ENCODE measurements around the gene CLHC1.

The CLHC1 gene

GRCh38 chr2:55150834-55151233, 81.3 kb downstream of the CLHC1 start:
- H3K27me3 ChIP-seq (replicated peaks; ENCODE audit: insufficient read depth, low read length) = no peaks in the 10 kb centered on the region
- H3K4me2 ChIP-seq (ENCODE audit: low read depth, low read length) = no peak overlapping the region
- H3K27ac ChIP-seq (ENCODE audit: low read length) = no peak overlapping the region
- no peaks in the 10 kb centered on the region for H3F3A ChIP-seq (ENCODE audit: insufficient read depth, low read length)
- no peak for DNase-seq
- no peak overlapping the region for H2AFZ ChIP-seq (ENCODE audit: low read length)
- H4K20me1 ChIP-seq (ENCODE audit: insufficient read depth, low read length) = no peaks in the 10 kb centered on the region
- no peaks in the 10 kb centered on the region for H3K4me1 ChIP-seq (ENCODE audit: low read length)
- H3K4me3 ChIP-seq (ENCODE audit: low read length) = no peak overlapping the region
- TF ChIP-seq EZH2phosphoT487 (IDR thresholded peaks at IDR 0.05; ENCODE audit: low read length) (no peak), CTCF (IDR thresholded peaks at IDR 0.05; ENCODE audit: low read length) (no peak), EZH2 (optimal IDR thresholded peaks at IDR 0.05; ENCODE audit: low read depth, low read length) (no peak)
- H3K79me2 ChIP-seq (ENCODE audit: low read length) = no peaks in the 10 kb centered on the region
- no peaks in the 10 kb centered on the region for H3K9me2 ChIP-seq (replicated peaks; ENCODE audit: insufficient read depth, low read length)
- no peak overlapping the region for H3K9ac ChIP-seq (ENCODE audit: low read length)
- no peaks in the 10 kb centered on the region for H3K9me3 ChIP-seq (replicated peaks; ENCODE audit: insufficient read depth, low read length)
- no peaks in the 10 kb centered on the region for H3K36me3 ChIP-seq (replicated peaks; ENCODE audit: insufficient read depth, low read length)

DNA sequence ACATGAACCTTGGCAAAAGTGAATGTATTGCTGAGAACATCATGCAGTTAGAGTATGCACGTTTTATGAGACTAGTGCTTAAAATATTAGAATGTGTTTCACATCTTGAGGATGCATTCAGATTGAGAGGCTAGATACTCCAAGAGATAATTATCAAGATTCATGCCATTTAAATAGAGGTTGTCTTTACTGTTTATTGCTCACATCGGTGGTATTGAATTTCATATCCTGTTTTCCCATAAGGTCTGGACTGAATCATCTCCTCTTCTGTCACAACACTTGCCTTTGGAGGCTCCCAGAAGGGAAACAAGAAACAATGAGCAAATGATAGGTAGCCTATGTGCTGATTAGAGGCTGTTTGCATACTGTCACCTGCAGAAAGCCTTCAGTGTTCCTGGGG, 83.8 kb downstream of the CLHC1 start:
- no peak overlapping the region for H3K4me2 ChIP-seq (ENCODE audit: low read depth, low read length)
- no peaks in the 10 kb centered on the region for H3K36me3 ChIP-seq (replicated peaks; ENCODE audit: insufficient read depth, low read length)
- H3K9ac ChIP-seq (ENCODE audit: low read length) = no peak overlapping the region
- H4K20me1 ChIP-seq (ENCODE audit: insufficient read depth, low read length) = no peaks in the 10 kb centered on the region
- H3F3A ChIP-seq (ENCODE audit: insufficient read depth, low read length) = no peaks in the 10 kb centered on the region
- no peak for DNase-seq
- no peaks in the 10 kb centered on the region for H3K9me2 ChIP-seq (replicated peaks; ENCODE audit: insufficient read depth, low read length)
- no peaks in the 10 kb centered on the region for H3K9me3 ChIP-seq (replicated peaks; ENCODE audit: insufficient read depth, low read length)
- H2AFZ ChIP-seq (ENCODE audit: low read length) = no peak overlapping the region
- no peak for TF ChIP-seq EZH2 (optimal IDR thresholded peaks at IDR 0.05; ENCODE audit: low read depth, low read length)
- TF ChIP-seq CTCF (IDR thresholded peaks at IDR 0.05; ENCODE audit: low read length) = no peak
- no peak for TF ChIP-seq EZH2phosphoT487 (IDR thresholded peaks at IDR 0.05; ENCODE audit: low read length)
- H3K4me3 ChIP-seq (ENCODE audit: low read length) = no peak overlapping the region
- no peaks in the 10 kb centered on the region for H3K4me1 ChIP-seq (ENCODE audit: low read length)
- no peaks in the 10 kb centered on the region for H3K27me3 ChIP-seq (replicated peaks; ENCODE audit: insufficient read depth, low read length)
- H3K79me2 ChIP-seq (ENCODE audit: low read length) = no peaks in the 10 kb centered on the region
- no peak overlapping the region for H3K27ac ChIP-seq (ENCODE audit: low read length)

DNA sequence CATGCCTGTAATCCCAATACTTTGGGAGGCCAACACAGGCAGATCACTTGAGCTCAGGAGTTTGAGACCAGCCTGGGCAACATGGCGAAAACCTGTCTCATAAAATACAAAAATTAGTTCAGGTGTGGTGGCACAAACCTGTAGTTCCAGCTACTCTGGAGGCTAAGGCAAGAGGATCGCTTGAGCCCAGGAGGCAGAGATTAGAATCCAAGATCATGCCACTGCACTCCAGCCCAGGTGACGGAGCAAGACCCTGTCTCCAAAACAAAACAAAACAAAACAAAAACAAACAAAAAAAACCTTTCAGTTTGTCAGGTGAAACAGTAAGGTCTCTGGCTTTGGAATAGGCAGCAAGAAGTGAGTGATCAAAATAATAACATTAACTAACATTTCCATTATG, 84.6 kb downstream of the CLHC1 start:
- no peak overlapping the region for H3K27ac ChIP-seq (ENCODE audit: low read length)
- no peak for TF ChIP-seq CTCF (IDR thresholded peaks at IDR 0.05; ENCODE audit: low read length)
- TF ChIP-seq EZH2phosphoT487 (IDR thresholded peaks at IDR 0.05; ENCODE audit: low read length) = no peak
- no peak for TF ChIP-seq EZH2 (optimal IDR thresholded peaks at IDR 0.05; ENCODE audit: low read depth, low read length)

More for the DNA sequence above, 84.6 kb downstream of the CLHC1 start:
- Histone ChIP-seq H3F3A (ENCODE audit: insufficient read depth, low read length) (no peaks in the 10 kb centered on the region), H3K4me2 (ENCODE audit: low read depth, low read length) (no peak overlapping the region), H2AFZ (ENCODE audit: low read length) (no peak overlapping the region), H3K4me3 (ENCODE audit: low read length) (no peak overlapping the region), H3K79me2 (ENCODE audit: low read length) (no peaks in the 10 kb centered on the region), H3K9me2 (replicated peaks; ENCODE audit: insufficient read depth, low read length) (no peaks in the 10 kb centered on the region), H3K9ac (ENCODE audit: low read length) (no peak overlapping the region), H3K36me3 (replicated peaks; ENCODE audit: insufficient read depth, low read length) (no peaks in the 10 kb centered on the region), H3K4me1 (ENCODE audit: low read length) (no peaks in the 10 kb centered on the region), H4K20me1 (ENCODE audit: insufficient read depth, low read length) (no peaks in the 10 kb centered on the region), H3K9me3 (replicated peaks; ENCODE audit: insufficient read depth, low read length) (no peaks in the 10 kb centered on the region), H3K27me3 (replicated peaks; ENCODE audit: insufficient read depth, low read length) (no peaks in the 10 kb centered on the region)
- DNase-seq = no peak
